NK-92 treated with Interleukin-12 subunit alpha and Interleukin-12 subunit beta, amount 100 ng/mL, for 24 hours (cell line): ENCODE results near the gene IGFLR1.
A peak's percentile ranks its signal among the peaks of the same experiment; 100 is the strongest.

Experiments
- DNase-seq: peaks from one replicate; lab custom pipeline; 2025; lab: John Stamatoyannopoulos, UW

Gene IGFLR1

GRCh38 chr19:35723671-35724070 lies 18.6 kb downstream of the IGFLR1 start:
- no peak for DNase-seq

DNA sequence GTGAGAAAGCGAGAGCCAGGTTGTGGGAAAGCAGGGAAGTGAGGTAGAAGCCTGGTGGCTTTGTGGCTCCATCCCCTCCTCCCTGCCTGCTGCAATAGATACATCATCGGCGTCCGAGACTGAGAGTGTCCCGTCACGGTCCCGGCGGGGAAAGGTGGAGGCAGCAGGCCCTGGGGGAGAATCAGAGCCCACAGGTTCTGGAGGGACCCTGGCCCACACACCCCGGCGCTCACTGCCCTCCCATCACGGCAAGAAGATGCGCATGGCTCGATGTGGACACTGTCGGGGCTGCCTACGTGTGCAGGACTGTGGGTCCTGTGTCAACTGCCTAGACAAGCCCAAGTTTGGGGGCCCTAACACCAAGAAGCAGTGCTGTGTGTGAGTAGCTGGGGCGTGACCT lies 19.4 kb downstream of the IGFLR1 start:
- DNase-seq: no peak

DNA sequence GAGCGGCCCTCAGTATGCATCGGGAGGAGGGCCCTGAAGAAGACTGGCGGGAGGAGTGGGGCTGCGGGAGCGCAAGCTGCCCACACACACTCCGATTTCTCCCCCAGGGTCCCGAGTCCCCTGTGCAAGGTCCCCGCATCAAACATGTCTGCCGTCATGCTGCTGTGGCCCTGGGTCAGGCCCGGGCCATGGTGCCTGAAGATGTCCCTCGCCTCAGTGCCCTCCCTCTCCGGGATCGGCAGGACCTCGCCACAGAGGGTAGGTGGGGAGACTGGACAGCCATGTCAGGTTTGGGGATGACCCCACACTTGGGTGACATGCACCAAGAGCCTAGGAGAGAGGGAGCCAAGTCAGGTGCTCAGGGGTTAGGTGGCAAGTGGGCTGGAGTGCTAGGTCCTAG lies 19.8 kb downstream of the IGFLR1 start:
- DNase-seq: no peak

GRCh38 chr19:35721374-35721773 lies 20.9 kb downstream of the IGFLR1 start:
- no peak for DNase-seq

DNA sequence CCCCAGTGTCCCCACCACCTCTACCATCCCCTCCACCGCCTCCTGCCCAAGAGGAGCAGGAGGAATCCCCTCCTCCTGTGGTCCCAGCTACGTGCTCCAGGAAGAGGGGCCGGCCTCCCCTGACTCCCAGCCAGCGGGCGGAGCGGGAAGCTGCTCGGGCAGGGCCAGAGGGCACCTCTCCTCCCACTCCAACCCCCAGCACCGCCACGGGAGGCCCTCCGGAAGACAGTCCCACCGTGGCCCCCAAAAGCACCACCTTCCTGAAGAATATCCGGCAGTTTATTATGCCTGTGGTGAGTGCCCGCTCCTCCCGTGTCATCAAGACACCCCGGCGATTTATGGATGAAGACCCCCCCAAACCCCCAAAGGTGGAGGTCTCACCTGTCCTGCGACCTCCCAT lies 21.6 kb downstream of the IGFLR1 start:
- DNase-seq: no peak

DNA sequence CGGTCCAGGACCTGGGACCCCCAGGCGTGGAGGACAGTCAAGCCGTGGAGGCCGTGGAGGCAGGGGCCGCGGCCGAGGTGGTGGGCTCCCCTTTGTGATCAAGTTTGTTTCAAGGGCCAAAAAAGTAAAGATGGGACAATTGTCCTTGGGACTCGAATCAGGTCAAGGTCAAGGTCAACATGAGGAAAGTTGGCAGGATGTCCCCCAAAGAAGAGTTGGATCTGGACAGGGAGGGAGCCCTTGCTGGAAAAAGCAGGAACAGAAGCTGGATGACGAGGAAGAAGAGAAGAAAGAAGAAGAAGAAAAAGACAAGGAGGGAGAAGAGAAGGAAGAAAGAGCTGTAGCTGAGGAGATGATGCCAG lies 22.1 kb downstream of the IGFLR1 start:
- no peak for DNase-seq

DNA sequence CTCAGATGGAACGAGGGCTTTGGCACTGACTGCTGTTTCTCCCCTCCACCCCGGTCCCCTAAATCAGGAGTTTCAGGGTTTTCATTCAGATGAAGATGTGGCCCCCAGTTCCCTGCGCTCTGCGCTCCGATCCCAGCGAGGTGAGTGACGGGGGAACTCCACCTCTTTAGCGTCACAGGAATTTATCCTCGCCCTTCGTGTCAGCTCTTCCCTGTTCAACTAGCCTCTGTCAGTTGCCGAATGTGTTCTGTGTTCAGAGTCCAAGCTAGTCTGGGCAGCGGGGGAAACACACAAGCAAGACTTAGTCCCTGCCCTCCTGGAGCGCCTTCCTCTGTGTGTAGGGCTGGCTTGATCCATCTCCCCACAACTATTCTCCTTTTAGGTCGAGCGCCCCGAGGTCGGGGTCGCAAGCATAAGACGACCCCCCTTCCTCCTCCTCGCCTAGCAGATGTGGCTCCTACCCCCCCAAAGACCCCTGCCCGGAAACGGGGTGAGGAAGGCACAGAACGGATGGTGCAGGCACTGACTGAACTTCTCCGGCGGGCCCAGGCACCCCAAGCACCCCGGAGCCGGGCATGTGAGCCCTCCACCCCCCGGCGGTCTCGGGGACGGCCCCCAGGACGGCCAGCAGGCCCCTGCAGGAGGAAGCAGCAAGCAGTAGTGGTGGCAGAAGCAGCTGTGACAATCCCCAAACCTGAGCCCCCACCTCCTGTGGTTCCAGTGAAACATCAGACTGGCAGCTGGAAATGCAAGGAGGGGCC lies 22.7 kb downstream of the IGFLR1 start:
- DNase-seq: no peak

DNA sequence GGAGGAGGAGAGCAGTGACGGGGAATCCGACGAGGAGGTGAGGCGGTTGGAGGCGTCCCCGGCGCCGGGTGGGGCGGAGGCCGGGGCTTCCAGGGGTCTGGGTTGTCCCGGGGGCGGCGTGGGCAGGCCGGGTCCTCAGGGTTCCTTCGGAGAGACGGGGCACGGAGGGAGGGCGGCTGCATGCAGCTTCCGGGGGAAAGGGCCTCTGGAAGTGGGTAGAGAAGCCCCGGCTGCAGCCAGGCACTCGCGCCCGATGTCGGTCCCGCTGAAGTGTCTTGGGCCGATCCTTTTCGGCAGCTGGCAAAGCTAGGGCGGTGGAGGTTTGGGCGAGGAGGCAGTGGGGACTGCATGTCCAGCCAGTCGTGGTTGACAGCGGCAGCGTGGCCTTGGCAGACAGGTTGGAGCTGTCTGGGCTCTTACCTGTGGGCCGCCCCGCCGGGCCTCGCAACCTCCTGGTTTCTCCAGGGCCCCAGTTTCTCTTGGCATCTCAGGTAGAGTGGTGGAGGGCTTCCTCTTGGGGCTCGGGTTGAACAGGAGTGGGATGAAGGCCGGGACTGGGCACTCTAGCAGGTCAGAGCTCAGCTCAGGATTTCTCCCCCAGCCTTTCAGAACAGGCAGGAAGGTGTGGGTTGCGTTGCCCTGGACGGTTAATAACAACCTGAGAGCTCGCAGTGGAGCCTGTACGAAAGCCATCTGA lies 23.8 kb downstream of the IGFLR1 start:
- DNase-seq: peak; percentile 46

GRCh38 chr19:35717665-35718344 lies 24.4 kb downstream of the IGFLR1 start, which contains the start of gene KMT2B:
Gene KMT2B, plus strand, starts transcription at chr19:35718003. Its CDS starts 16 bp downstream, at chr19:35718019.
- no peak for DNase-seq

DNA sequence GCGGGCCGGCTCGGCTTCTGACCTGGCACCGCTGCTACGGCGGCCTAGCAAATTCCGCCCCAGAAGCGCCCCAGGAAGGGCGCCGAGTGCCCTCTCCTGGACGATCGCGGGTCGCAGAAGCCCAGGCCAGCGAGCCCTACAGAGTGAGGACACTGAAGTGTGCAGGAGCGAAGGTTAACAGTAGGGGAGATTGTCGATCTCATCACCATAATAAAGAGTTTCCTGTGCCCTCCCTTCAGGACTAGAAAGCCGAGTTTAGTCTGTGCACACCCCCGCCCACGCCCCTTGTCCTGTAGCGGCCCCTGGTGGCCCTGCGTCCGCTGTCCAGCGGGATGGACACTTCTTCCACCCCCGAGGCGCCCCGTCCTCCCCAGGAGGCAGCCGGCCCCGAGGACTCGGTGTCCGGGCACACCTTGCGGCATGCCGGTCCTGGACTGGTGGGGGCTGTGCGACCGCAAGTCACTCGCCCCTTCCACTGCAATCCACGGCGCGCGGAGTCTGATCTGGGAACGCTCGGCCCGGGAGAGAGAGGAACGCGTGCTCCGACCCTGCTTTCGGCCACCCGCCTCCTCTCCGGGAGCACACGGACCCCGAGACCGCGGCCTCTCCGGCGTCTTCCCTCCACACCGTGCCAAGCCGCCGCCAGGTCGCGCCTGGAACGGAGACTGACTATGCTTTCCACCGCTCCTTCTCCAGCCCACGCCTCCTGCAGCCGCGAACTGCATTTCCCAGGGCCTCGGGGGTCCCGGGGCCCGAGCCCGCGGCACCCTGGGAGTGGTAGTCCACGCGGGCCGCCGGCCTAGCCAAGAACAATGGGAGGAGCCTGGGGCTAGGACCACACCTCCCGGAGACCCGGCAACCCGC lies 25.2 kb downstream of the IGFLR1 start:
- DNase-seq: peak; percentile 94

DNA sequence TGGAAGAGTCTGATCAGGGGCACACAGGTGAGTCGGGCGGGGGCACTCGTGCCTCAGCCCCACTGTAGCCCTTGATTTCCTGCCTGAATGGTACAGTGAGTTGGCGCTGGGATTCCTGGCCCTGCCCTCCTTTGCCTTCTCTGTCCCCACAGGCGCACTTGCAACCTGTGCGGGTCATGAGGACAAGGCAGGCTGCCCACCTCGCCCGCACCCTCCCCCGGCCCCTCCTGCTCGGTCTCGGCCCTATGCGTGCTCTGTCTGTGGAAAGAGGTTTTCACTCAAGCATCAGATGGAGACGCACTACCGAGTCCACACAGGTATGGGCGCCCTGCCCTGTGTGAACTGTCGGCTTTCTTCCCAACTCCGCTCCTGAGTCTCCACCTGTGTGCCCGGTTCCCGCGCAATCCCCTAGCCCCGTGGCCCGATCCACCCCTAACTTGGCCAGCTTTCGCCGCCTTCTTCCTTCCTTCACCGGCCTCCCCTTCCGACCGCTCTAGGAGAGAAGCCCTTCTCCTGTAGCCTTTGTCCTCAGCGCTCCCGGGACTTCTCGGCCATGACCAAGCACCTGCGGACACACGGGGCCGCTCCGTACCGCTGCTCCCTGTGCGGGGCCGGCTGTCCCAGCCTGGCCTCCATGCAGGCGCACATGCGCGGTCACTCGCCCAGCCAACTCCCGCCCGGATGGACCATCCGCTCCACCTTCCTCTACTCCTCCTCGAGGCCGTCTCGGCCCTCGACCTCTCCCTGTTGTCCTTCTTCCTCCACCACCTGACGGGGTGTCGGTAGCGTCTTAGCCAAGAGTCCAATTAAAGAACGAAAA lies 26.1 kb downstream of the IGFLR1 start:
- peak; percentile 62 for DNase-seq

DNA sequence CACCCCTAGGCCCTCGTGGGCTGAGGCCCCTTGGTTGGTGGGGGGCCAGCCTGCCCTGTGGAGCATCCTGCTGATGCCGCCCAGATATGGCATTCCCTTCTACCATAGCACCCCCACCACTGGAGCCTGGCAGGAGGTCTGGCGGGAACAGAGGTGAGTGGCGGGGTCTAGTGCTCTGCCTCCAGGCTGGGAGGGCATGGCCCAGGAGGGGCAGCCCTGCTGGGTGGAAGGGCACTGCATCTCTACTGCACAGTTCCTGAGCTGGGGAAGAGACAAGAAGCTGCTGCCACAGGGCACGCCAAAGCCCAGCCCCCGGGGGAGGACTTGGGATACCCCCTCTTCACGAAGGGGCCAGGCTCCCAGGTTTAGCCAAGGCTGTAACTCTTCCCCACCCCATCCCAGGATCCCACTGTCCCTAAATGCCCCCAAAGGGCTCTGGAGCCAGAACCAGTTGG lies 26.9 kb downstream of the IGFLR1 start:
- no peak for DNase-seq

- peak; percentile 39 for DNase-seq
These were observed 27.5 kb downstream of the IGFLR1 start for GRCh38 chr19:35714601-35715354.

GRCh38 chr19:35713904-35714495 lies 28.3 kb downstream of the IGFLR1 start:
- no peak for DNase-seq

- no peak for DNase-seq
These were observed 28.8 kb downstream of the IGFLR1 start for GRCh38 chr19:35713506-35713850.

DNA sequence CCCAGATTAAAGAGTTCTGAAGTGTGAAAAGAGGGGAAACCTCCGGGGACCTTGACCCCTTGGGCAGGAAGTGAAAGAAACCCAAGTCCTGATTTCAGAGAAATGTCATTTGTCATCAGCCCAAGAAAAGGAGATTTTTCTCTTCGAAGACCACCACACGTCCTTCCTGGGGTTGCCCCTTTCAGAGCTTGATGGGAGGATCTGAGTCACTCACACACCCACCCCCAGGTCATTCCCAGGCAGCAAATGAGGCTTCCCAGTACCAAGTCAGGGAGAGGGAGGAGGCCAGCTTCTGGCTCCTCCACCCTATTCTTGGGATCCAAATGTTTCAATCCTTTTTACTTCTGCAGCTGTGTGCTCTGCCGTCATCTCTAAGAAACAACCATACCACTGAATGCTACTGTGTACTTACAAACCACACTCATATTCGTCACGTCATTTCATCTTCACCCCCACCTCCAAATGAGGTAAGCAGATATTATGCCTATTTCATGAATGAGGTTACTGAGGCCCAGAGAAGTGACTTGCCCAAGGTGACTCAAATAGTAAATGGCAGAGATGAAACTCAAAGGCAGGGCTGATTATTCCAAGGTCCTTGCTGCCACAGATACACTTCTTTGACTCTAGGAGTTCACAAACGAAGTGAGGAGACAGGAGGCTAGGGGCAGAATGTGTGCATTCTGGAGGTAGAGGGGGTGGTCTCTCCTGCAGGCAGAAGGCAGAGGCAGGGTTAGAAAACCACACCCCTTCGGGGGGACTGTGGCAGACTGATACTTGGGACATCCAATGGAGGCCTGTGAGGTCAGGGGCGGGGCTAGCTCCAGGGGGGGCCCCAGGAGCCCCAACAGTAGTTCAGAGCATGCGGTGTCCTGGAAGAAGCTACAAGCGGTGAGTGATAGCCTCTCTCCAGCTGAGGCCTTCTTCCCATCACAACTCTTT lies 29.4 kb downstream of the IGFLR1 start:
- DNase-seq: peak; percentile 77

GRCh38 chr19:35710784-35711723 lies 31.2 kb downstream of the IGFLR1 start:
- DNase-seq: peak; percentile 50

GRCh38 chr19:35708391-35708790 lies 33.9 kb downstream of the IGFLR1 start:
- no peak for DNase-seq
